PC-3 (cell line): ENCODE measurements around the gene ANKH. TPM values are rescaled to one million over a fixed set of nuclear protein-coding genes. Genes with fewer than 3 reads are reported as not detected.

Source experiments
- ATAC-seq: fragments of 200-7000 bp; cut with Tn5 transposase; 2 replicates; pipeline ENCODE4 v1.9.1; 2020; ENCODE audit warnings: mild to moderate bottlenecking, moderate library complexity
- BruUV-seq: library from RNA; stranded (reverse); fragments of 400-500 nt; replicated peaks from 2 replicates; lab custom pipeline; 2021; lab: Mats Ljungman, UMichigan
- CTCF ChIA-PET: fragments of 300-600 bp; sonication (Branson Sonifier 250); formaldehyde crosslinking; loops from one replicate; lab custom pipeline; 2022; ENCODE audit warnings: antibody characterized with exemption; lab: Charles Lee
- POLR2A ChIA-PET: fragments of 300-600 bp; sonication (Branson Sonifier 250); formaldehyde crosslinking; loops from one replicate; lab custom pipeline; 2022; ENCODE audit warnings: antibody characterized with exemption; ENCODE audit not compliant: unreplicated experiment; lab: Charles Lee
- DNase-seq: peaks from one replicate; pipeline ENCODE4 v3.0.0-alpha.2; 2015
- H2AFZ ChIP-seq: fragments of 300-600 bp; sonication (generic); 2 replicates; pipeline ENCODE4 v1.6.0; 2016; ENCODE audit warnings: antibody characterized with exemption, low read length
- H3F3A ChIP-seq: fragments of 300-600 bp; sonication (generic); one replicate; pipeline ENCODE4 v1.6.0; 2017; ENCODE audit warnings: antibody characterized with exemption, low read length, control low read depth, mild to moderate bottlenecking; ENCODE audit not compliant: unreplicated experiment
- H3K27ac ChIP-seq: fragments of 300-600 bp; sonication (generic); 2 replicates; pipeline ENCODE4 v1.5.1; 2016; ENCODE audit warnings: mild to moderate bottlenecking, low read length
- H3K27me3 ChIP-seq: fragments of 300-600 bp; sonication (generic); 2 replicates; pipeline ENCODE4 v1.6.1; 2016; ENCODE audit warnings: low read length, mixed read lengths
- H3K36me3 ChIP-seq: fragments of 300-600 bp; sonication (generic); 2 replicates; pipeline ENCODE4 v1.6.1; 2016; ENCODE audit warnings: low read depth, mixed run types, low read length, mixed read lengths
- H3K4me1 ChIP-seq: fragments of 300-600 bp; sonication (generic); 2 replicates; pipeline ENCODE4 v1.5.1; 2016; ENCODE audit warnings: low read length; ENCODE audit not compliant: insufficient read depth
- H3K4me2 ChIP-seq: fragments of 300-600 bp; sonication (generic); 2 replicates; pipeline ENCODE4 v1.6.0; 2016; ENCODE audit warnings: low read length
- H3K4me3 ChIP-seq: fragments of 300-600 bp; sonication (generic); 2 replicates; pipeline ENCODE4 v1.5.1; 2016; ENCODE audit warnings: mild to moderate bottlenecking, low read length, mixed read lengths
- H3K79me2 ChIP-seq: fragments of 300-600 bp; sonication (generic); 2 replicates; pipeline ENCODE4 v1.6.1; 2017; ENCODE audit warnings: low read length, mixed read lengths
- H3K9ac ChIP-seq: fragments of 300-600 bp; sonication (generic); 2 replicates; pipeline ENCODE4 v1.6.0; 2016; ENCODE audit warnings: mild to moderate bottlenecking, low read length
- H3K9me2 ChIP-seq: fragments of 300-600 bp; sonication (generic); replicated peaks from 2 replicates; pipeline ENCODE4 v1.6.1; 2016; ENCODE audit warnings: mixed run types, low read length, mixed read lengths
- H3K9me3 ChIP-seq: fragments of 300-600 bp; sonication (generic); 2 replicates; pipeline ENCODE4 v1.6.1; 2016; ENCODE audit warnings: low read length, mixed read lengths
- H4K20me1 ChIP-seq: fragments of 300-600 bp; sonication (generic); 2 replicates; pipeline ENCODE4 v1.6.1; 2016; ENCODE audit warnings: low read length, mixed read lengths
- EZH2 ChIP-seq: fragments of 300-600 bp; sonication (generic); IDR thresholded peaks from one replicate; pipeline ENCODE4 v1.6.1; 2017; ENCODE audit warnings: antibody characterized with exemption, mild to moderate bottlenecking, low read length; ENCODE audit not compliant: unreplicated experiment
- EZH2phosphoT487 ChIP-seq: fragments of 300-600 bp; sonication (generic); IDR thresholded peaks from 2 replicates; pipeline ENCODE4 v1.6.1; 2018; ENCODE audit warnings: mild to moderate bottlenecking, antibody characterized with exemption, low read length, borderline replicate concordance
- intact Hi-C: fragments of 100-400 bp; cut with micrococcal nuclease; formaldehyde crosslinking; loops from 2 replicates; pipeline ENCODE4 v1.9.0; 2023
- total RNA-seq: library from RNA; depleted of rRNA; stranded (reverse); fragments of >200 nt; gene quantifications from 2 replicates; pipeline ENCODE4 v1.2.3, GENCODE V29; 2014
- TF ChIP-seq, protein P1 (sequence below): fragments of 300-600 bp; sonication (generic); conservative IDR thresholded peaks from 2 replicates; pipeline ENCODE4 v1.5.1; 2017; ENCODE audit warnings: antibody characterized with exemption, low read depth, mild to moderate bottlenecking, low read length

ANKH gene
- total RNA-seq, 1 experiment from 2014 or later: 11.6 TPM

DNA sequence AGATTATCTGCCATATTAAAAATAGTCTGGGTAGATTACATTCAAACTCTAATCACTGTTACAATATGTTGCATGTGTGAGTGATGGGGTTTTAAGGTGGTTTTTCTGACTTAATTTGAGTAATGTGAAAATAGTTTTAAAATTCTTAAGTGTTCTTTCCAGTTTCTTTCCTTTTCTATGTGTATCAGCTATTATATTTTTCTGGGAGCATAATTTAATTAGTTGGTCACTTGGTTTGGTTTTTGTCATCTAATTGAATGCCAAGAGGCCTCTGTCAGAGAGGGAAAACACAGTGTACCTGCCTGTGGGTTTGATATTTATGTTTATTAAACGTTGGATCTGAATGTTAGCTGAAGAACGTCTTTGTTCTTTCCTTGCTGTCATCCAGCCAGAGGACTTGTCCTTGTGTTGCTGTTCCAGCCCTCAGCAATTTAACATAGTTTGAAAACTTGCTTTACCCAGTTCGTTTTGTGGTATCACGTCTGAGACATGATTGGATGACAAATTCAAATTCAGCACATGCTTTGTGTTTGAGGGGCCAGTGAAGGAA is 187.6 kb downstream of the ANKH start:
- no peak overlapping the region for H2AFZ ChIP-seq
- DNase-seq (no peak), ATAC-seq (no peak)
- intact Hi-C loops: no loop called here
- H3K9me3 ChIP-seq: no peaks in the 10 kb centered on the region
- H3K4me3 ChIP-seq: no peak overlapping the region
- H3F3A ChIP-seq: no peaks in the 10 kb centered on the region
- no peaks in the 10 kb centered on the region for H3K27me3 ChIP-seq
- CTCF ChIA-PET: no interaction called here
- no peak overlapping the region for H3K27ac ChIP-seq
- H3K36me3 ChIP-seq: peaks cover 59% of the 10 kb centered on the region
- no peak overlapping the region for H3K4me2 ChIP-seq
- BruUV-seq: no TSS peak
- no peak overlapping the region for H3K9ac ChIP-seq
- H4K20me1 ChIP-seq: no peaks in the 10 kb centered on the region
- 0 out of 2 replicates have a peak, but pooled peaks cover 6% of the 10 kb centered on the region for H3K79me2 ChIP-seq
- TF ChIP-seq, protein P1, sequence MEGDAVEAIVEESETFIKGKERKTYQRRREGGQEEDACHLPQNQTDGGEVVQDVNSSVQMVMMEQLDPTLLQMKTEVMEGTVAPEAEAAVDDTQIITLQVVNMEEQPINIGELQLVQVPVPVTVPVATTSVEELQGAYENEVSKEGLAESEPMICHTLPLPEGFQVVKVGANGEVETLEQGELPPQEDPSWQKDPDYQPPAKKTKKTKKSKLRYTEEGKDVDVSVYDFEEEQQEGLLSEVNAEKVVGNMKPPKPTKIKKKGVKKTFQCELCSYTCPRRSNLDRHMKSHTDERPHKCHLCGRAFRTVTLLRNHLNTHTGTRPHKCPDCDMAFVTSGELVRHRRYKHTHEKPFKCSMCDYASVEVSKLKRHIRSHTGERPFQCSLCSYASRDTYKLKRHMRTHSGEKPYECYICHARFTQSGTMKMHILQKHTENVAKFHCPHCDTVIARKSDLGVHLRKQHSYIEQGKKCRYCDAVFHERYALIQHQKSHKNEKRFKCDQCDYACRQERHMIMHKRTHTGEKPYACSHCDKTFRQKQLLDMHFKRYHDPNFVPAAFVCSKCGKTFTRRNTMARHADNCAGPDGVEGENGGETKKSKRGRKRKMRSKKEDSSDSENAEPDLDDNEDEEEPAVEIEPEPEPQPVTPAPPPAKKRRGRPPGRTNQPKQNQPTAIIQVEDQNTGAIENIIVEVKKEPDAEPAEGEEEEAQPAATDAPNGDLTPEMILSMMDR: no peak
- no peak for TF ChIP-seq EZH2phosphoT487
- no peak for TF ChIP-seq EZH2
- H3K9me2 ChIP-seq: no peaks in the 10 kb centered on the region
- POLR2A ChIA-PET: no interaction called here
- peaks cover 9% of the 10 kb centered on the region; the same call in 1 of the 2 replicates for H3K4me1 ChIP-seq

DNA sequence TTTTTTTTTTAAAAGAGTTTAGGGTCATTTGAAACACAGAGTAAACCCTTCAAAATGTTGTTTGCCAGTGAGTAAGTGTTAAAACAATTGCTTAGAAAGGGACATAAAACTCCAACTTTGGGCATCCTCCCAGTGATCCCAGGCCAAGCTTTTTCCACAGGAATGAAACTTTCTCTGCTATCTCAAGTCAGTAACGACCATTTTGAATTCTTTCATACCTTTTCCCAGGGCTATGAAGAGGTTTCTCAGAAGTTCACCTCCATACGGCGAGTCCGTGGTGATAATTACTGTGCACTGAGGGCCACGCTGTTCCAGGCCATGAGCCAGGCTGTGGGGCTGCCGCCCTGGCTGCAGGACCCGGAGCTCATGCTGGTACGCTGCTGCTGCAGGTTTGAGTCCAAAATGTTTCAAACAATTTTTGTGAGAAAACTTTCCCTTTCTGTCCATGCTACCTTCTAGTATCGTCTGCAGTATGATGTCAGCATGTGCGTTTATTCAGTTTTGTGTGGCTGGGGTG is 190.3 kb downstream of the ANKH start:
- no peak for DNase-seq
- H3K79me2 ChIP-seq: peaks cover 33% of the 10 kb centered on the region
- no peaks in the 10 kb centered on the region for H3K27me3 ChIP-seq
- ATAC-seq: no peak
- peaks cover 12% of the 10 kb centered on the region; the same call in 1 of the 2 replicates for H3K4me1 ChIP-seq
- H3K9ac ChIP-seq: no peak overlapping the region
- POLR2A ChIA-PET: no interaction called here
- TF ChIP-seq EZH2phosphoT487: no peak
- TF ChIP-seq EZH2: no peak
- TF ChIP-seq, protein P1: no peak
- H3F3A ChIP-seq: no peaks in the 10 kb centered on the region
- H2AFZ ChIP-seq: no peak overlapping the region
- H3K4me3 ChIP-seq: no peak overlapping the region
- no peaks in the 10 kb centered on the region for H3K9me3 ChIP-seq
- intact Hi-C loops: no loop called here
- no peak overlapping the region for H3K4me2 ChIP-seq
- no peaks in the 10 kb centered on the region for H4K20me1 ChIP-seq
- peaks cover 38% of the 10 kb centered on the region for H3K36me3 ChIP-seq
- BruUV-seq: no TSS peak
- no peaks in the 10 kb centered on the region for H3K9me2 ChIP-seq
- no peak overlapping the region for H3K27ac ChIP-seq
- CTCF ChIA-PET: no interaction called here

DNA sequence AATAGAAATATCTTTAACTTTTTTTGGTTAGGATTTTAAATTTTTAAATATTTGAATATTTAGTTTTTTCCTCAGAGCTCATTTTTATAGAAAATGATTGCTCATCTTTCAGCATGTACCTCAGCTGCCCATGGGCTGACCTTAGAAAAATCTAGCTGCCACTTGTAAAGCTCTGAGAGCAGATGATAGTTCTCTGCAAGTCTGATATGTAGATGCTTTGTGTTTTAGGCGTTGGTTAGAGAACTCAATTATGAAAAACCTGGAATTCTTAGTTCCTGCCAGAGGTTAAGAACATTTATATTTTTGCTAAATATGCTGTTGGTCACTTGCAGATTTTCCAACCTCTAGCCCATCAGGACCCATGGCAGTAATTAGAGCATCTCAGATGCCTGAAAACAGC is 192.0 kb downstream of the ANKH start:
- Histone ChIP-seq H3K9me2 (no peaks in the 10 kb centered on the region), H3K4me2 (no peak overlapping the region), H3F3A (no peaks in the 10 kb centered on the region), H2AFZ (no peak overlapping the region), H3K79me2 (peaks cover 46% of the 10 kb centered on the region), H4K20me1 (no peaks in the 10 kb centered on the region), H3K27me3 (no peaks in the 10 kb centered on the region), H3K36me3 (peaks cover 38% of the 10 kb centered on the region), H3K9ac (no peak overlapping the region), H3K4me3 (no peak overlapping the region), H3K9me3 (no peaks in the 10 kb centered on the region), H3K4me1 (peaks cover 12% of the 10 kb centered on the region; the same call in 1 of the 2 replicates), H3K27ac (no peak overlapping the region)
- DNase-seq (no peak), ATAC-seq (no peak)
- intact Hi-C loops: no loop called here
- no TSS peak for BruUV-seq
- CTCF ChIA-PET: no interaction called here
- no peak for TF ChIP-seq EZH2phosphoT487
- no peak for TF ChIP-seq EZH2
- TF ChIP-seq, protein P1: no peak
- POLR2A ChIA-PET: no interaction called here
